ENCODE measurements around the gene COMT. TPM values are rescaled to one million over a fixed set of nuclear protein-coding genes. Genes with fewer than 3 reads are reported as not detected.

Gene COMT
- total and polyA plus RNA-seq, 2 experiments from 2014 or later = 29.6 to 29.8 TPM

DNA sequence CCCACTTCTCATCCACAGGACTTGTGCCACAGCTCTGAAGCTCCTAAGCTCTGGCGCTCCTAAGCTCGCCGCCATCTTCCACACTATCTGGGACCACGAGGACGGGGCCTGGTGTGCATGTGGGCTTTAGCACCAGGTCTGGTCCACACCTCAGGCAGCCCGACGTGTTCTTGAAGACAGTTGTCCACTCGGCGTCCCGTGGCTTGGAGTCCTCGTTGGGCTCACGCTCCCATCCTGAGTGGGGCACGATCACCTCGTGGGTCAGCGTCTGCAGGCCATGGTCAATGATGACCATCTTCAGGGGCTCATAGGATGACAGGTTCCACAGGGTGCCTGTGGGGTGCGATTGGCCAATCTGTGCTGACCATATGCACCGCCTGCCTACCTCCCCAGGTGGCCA is 37.2 kb downstream of the COMT start:
- Histone ChIP-seq H2AFZ (no peak overlapping the region), H3K4me1 (ENCODE audit: insufficient read depth) (peaks cover 10% of the 10 kb centered on the region), H3K4me2 (no peak overlapping the region), H3K27ac (ENCODE audit: low read depth) (no peak overlapping the region), H4K20me1 (replicated peaks; ENCODE audit: insufficient read depth) (no peaks in the 10 kb centered on the region; the same call in 1 of the 2 replicates), H3F3A (replicated peaks; ENCODE audit: low read depth) (0 out of 2 replicates have a peak, but pooled peaks cover 3% of the 10 kb centered on the region), H3K79me2 (replicated peaks; ENCODE audit: insufficient read depth) (no peaks in the 10 kb centered on the region), H3K36me3 (ENCODE audit: insufficient read depth) (0 out of 2 replicates have a peak, but pooled peaks cover 4% of the 10 kb centered on the region), H3K4me3 (no peak overlapping the region), H3K27me3 (ENCODE audit: insufficient read depth) (no peaks in the 10 kb centered on the region), H3K9me2 (ENCODE audit: insufficient read depth) (no peaks in the 10 kb centered on the region)
- H3K27ac Mint-ChIP-seq = no peak overlapping the region
- TF ChIP-seq CREB1 (CRISPR knock-in tag; IDR thresholded peaks at IDR 0.05; ENCODE audit: low read depth) (no peak), NANOG (IDR thresholded peaks at IDR 0.05; ENCODE audit: borderline replicate concordance) (no peak), POLR2AphosphoS5 (IDR thresholded peaks at IDR 0.05; ENCODE audit: low read depth) (no peak), STAT1 (IDR thresholded peaks at IDR 0.05; ENCODE audit: unreplicated experiment) (no peak), REST (IDR thresholded peaks at IDR 0.05; ENCODE audit: unreplicated experiment) (no peak), CTCF (conservative IDR thresholded peaks at IDR 0.05; ENCODE audit: low read depth in 2 of 2) (no peak), JUNB (IDR thresholded peaks at IDR 0.05; ENCODE audit: unreplicated experiment) (no peak), EZH2phosphoT487 (IDR thresholded peaks at IDR 0.05; ENCODE audit: unreplicated experiment) (no peak), EZH2 (IDR thresholded peaks at IDR 0.05; ENCODE audit: low read depth, unreplicated experiment) (no peak), ETS1 (IDR thresholded peaks at IDR 0.05) (no peak), ZNF114 (CRISPR knock-in tag; IDR thresholded peaks at IDR 0.05) (no peak), ZNF331 (CRISPR knock-in tag; IDR thresholded peaks at IDR 0.05; ENCODE audit: low read depth) (no peak)
- TF ChIP-seq, protein P1, sequence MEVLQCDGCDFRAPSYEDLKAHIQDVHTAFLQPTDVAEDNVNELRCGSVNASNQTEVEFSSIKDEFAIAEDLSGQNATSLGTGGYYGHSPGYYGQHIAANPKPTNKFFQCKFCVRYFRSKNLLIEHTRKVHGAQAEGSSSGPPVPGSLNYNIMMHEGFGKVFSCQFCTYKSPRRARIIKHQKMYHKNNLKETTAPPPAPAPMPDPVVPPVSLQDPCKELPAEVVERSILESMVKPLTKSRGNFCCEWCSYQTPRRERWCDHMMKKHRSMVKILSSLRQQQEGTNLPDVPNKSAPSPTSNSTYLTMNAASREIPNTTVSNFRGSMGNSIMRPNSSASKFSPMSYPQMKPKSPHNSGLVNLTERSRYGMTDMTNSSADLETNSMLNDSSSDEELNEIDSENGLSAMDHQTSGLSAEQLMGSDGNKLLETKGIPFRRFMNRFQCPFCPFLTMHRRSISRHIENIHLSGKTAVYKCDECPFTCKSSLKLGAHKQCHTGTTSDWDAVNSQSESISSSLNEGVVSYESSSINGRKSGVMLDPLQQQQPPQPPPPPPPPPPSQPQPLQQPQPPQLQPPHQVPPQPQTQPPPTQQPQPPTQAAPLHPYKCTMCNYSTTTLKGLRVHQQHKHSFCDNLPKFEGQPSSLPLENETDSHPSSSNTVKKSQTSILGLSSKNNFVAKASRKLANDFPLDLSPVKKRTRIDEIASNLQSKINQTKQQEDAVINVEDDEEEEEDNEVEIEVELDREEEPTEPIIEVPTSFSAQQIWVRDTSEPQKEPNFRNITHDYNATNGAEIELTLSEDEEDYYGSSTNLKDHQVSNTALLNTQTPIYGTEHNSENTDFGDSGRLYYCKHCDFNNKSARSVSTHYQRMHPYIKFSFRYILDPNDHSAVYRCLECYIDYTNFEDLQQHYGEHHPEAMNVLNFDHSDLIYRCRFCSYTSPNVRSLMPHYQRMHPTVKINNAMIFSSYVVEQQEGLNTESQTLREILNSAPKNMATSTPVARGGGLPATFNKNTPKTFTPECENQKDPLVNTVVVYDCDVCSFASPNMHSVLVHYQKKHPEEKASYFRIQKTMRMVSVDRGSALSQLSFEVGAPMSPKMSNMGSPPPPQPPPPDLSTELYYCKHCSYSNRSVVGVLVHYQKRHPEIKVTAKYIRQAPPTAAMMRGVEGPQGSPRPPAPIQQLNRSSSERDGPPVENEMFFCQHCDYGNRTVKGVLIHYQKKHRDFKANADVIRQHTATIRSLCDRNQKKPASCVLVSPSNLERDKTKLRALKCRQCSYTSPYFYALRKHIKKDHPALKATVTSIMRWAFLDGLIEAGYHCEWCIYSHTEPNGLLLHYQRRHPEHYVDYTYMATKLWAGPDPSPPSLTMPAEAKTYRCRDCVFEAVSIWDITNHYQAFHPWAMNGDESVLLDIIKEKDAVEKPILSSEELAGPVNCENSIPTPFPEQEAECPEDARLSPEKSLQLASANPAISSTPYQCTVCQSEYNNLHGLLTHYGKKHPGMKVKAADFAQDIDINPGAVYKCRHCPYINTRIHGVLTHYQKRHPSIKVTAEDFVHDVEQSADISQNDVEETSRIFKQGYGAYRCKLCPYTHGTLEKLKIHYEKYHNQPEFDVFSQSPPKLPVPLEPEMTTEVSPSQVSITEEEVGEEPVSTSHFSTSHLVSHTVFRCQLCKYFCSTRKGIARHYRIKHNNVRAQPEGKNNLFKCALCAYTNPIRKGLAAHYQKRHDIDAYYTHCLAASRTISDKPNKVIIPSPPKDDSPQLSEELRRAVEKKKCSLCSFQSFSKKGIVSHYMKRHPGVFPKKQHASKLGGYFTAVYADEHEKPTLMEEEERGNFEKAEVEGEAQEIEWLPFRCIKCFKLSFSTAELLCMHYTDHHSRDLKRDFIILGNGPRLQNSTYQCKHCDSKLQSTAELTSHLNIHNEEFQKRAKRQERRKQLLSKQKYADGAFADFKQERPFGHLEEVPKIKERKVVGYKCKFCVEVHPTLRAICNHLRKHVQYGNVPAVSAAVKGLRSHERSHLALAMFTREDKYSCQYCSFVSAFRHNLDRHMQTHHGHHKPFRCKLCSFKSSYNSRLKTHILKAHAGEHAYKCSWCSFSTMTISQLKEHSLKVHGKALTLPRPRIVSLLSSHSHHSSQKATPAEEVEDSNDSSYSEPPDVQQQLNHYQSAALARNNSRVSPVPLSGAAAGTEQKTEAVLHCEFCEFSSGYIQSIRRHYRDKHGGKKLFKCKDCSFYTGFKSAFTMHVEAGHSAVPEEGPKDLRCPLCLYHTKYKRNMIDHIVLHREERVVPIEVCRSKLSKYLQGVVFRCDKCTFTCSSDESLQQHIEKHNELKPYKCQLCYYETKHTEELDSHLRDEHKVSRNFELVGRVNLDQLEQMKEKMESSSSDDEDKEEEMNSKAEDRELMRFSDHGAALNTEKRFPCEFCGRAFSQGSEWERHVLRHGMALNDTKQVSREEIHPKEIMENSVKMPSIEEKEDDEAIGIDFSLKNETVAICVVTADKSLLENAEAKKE (CRISPR knock-in tag; IDR thresholded peaks at IDR 0.05) = no peak
- DNase-seq (ENCODE audit: low spot score) (no peak), ATAC-seq (no peak)
- H3K27me3 Mint-ChIP-seq (ENCODE audit: insufficient read depth, low read depth, poor library complexity) = peaks cover 3% of the 10 kb centered on the region
- H3K4me1 Mint-ChIP-seq = peaks cover 17% of the 10 kb centered on the region
- H3K9me3 Mint-ChIP-seq = no peaks in the 10 kb centered on the region
- peaks cover 15% of the 10 kb centered on the region for H3K36me3 Mint-ChIP-seq (ENCODE audit: low read depth)
- no peak overlapping the region for H3K4me3 Mint-ChIP-seq

Measured in GM23338 (cell line).